ENCODE measurements around the gene PAPPA2.
"Not testable (repeated sequence)": the region's sequence is repeated elsewhere in the genome, so short reads cannot be mapped to it uniquely, and the experiment has no call there.

Gene PAPPA2

DNA sequence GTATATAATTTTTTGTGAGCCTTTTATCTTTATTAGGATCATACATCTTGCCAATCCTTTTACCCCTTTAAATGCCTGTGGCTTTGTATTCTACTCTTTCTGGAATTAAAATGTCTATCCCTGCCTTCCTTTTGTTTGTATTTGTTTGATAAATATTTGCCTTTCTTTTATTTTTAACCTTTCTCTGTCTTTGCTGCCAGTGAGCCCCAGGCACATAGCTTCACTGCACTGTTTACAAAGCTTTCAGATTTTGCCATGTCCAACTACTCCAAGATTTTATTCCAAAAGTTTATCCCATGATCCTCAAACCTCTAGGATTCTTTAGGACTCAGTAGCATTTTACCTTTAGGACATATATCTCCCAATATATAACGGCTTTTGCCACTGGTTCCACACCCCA, 281.2 kb downstream of the PAPPA2 start:
- in situ Hi-C loops (cut with MboI; ENCODE audit: low sequenced_read_pairs): no loop called here

DNA sequence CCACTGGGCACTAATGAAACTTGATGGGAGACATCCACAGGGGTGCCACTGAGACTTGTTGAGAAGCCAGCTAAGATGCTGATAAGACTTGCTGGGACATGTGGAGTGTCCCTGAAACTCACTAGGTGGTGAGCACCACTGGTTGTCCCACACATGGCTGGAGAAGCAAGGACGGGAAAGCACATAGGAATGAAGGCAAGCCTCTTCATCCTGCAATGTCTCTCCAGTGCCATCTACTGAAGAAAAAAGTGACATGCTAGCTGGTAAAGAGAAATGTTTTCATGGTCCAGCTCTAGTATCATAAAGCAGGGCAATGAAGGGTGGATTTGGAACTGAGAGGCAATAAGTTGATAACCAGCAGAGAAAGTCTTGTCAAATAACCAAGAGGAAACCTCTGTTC, 283.0 kb downstream of the PAPPA2 start:
- in situ Hi-C loops (cut with MboI; ENCODE audit: low sequenced_read_pairs): no loop called here

DNA sequence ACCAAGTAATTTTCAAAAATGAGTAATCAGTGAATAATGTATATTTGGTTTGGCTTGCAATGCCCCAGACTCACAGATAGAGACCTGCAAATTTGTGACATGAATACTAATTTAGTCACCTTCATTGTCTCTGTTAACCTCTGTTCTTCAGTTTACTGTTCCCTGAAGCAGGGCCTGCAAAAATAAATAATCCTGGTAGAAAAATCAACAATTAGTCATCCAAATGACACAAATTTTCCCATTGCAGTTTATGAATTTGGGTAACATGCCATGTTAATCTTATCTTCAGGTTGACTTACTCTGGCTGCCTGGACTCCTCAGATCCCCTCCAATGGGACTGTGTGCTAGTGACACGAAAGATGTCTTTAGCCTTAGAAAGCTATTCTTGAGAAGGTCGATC, 289.5 kb downstream of the PAPPA2 start:
- in situ Hi-C loops (cut with MboI; ENCODE audit: low sequenced_read_pairs): no loop called here

DNA sequence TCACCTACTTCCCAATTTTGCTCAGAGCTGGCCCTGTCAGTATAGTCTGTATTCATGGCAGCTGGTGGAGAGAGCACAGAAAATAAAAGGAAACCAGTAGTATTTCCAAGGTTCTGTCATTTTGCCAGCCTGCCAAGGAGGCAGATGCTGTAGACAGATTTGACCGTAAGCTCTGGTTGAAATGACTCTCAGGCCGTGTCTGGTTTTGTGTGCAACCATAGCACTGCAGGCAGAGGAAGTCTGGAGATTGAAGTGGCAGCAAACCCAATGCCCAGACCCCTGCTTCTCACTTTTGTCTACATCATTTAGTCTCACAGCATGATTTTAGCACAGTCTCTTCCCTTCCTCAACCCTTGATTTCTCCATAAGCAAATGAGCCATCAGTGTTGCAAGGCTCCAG, 291.7 kb downstream of the PAPPA2 start:
- in situ Hi-C loops (cut with MboI; ENCODE audit: low sequenced_read_pairs): no loop called here

DNA sequence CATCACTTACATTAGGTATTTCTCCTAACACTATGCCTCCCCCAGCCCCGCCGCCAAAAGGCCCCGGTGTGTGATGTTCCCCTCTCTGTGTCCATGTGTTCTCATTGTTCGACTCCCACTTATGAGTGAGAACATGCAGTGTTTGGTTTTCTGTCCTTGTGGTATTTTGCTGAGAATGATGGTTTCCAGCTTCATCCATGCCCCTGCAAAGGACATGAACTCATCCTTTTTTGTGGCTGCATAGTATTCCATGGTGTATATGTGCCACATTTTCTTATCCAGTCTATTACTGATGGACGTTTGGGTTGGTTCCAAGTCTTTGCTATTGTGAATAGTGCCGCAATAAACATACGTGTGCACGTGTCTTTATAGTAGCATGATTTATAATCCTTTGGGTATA, 293.8 kb downstream of the PAPPA2 start:
- in situ Hi-C loops (cut with MboI; ENCODE audit: low sequenced_read_pairs): not testable (repeated sequence)

DNA sequence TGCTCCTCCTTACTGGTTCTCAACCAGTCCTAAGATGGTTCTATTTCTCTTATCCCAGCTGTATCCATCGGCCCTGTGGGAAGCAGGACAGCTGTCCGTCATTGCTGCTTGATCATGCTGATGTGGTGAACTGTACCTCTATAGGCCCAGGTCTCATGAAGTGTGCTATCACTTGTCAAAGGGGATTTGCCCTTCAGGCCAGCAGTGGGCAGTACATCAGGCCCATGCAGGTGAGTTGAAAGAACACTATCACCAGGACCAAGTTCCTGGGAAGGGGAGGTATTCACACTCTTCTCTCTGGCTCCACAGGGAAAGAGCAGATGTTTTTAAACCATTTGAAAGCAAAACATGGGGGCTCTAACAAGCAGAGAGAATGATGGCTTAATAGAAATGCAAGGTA, 302.6 kb downstream of the PAPPA2 start:
- in situ Hi-C loops (cut with MboI; ENCODE audit: low sequenced_read_pairs): no loop called here

DNA sequence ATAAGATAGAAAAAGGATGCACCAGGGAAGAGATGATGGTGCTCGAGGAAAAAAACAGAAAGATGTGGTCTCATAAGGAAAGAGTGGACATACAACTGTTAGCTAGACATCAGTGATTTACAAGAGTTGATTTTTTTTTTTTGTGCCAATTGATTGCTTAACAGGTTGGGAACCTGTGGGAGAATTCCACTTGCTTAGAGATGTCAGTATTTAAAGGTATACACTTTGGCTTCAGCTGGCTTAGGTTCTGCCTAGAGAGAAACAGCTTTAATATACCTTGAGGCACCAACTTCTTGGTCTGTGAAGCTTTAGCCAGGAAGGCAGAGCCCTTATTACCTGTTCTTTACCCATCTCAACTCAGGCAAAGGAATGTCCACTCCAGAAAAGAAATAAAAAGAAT, 303.8 kb downstream of the PAPPA2 start:
- in situ Hi-C loops (cut with MboI; ENCODE audit: low sequenced_read_pairs): no loop called here

DNA sequence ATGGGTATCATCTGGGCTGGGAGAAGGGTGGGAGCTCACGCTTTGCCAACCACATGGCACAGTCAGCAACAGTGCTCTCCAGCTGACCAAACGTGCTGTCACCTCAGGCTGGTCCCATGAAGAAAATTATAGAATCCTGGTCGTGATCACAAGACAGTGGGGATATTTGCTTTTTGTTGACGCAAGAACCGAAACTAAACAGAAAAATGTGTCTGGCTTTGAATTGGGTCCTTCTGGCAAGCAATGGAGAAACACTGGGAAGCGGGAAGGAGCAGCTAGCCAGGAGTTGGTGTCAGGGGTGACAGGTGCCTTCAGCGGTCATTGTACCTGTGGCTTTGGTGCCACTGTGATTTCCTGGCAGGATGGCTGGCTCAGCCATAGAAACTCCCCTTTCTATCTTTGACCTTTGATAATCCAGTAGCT, 304.8 kb downstream of the PAPPA2 start:
- in situ Hi-C loops (cut with MboI; ENCODE audit: low sequenced_read_pairs): no loop called here

DNA sequence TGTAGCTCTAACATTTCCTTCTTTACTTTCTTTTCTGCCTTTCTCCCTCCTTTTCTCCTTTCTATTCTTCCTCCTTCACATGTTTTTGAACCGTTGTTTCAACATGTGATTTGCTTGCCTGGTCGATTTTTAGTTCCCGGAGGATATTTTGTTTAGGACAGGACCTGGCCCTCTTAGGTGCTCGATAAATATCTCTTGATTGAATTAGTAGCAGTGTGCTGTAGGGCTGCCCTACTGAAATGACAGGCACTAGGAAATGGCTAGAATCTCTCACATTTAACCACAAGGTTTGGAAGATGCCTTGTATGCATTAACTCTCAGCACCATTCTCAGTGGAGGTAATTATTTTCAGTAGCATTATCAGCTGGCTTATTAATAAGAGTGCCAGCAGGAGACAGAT, 305.6 kb downstream of the PAPPA2 start:
- in situ Hi-C loops (cut with MboI; ENCODE audit: low sequenced_read_pairs): no loop called here

DNA sequence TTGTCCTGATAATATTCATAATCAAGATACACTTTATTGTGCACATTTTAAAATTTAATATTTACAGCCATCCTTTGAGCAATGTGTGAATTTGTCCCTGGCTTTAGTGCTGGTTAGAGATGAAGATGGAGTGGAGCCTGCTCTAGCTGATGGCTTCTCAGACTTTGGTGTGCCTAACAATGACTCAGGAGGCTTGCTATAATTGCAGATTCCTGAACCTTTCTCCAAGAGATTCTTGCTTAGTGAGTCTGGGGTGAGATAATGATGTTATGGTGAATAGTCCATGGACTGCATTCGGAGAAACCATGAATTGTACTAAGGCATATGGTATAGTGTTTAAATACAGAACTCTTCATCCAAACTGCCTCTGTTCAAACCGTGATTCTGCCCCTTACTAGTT, 307.1 kb downstream of the PAPPA2 start:
- in situ Hi-C loops (cut with MboI; ENCODE audit: low sequenced_read_pairs): no loop called here

DNA sequence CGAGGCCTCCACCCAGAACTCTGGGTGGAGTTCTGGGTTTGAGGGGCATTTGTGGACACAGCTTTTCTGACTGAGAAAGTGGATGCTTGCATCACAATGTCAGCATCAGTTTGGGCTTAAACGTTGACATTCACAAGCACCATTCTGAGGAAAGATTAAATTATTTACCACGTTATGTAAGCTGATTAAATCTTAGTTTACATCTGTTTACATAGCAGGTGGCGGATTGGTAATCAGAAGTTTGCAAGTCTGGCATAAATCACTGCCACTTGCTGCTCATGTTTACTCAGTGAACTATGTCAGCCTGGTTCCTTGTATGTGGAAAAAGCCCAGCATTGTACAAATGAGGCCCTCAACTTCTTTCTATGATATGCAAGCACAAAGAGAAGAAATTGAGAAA, 310.1 kb downstream of the PAPPA2 start:
- in situ Hi-C loops (cut with MboI; ENCODE audit: low sequenced_read_pairs): no loop called here

DNA sequence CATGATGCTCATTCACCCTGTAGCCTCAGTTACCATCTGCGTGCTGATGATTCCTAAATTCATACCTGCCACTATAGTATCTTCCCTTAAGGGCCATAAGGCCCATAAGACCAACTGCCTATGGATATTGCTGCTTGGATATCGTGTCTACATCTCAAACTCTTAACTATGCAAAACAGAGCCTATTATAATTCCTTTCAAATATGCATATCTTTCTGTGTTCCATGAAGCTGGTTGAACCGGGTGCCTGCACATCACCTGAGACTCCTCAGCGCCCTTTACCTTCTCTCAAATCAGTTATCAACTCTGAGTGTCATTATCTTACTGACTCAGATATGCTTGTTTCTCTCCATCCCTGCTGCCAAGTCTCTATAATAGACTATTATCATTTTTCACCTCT, 311.2 kb downstream of the PAPPA2 start:
- in situ Hi-C loops (cut with MboI; ENCODE audit: low sequenced_read_pairs): no loop called here

DNA sequence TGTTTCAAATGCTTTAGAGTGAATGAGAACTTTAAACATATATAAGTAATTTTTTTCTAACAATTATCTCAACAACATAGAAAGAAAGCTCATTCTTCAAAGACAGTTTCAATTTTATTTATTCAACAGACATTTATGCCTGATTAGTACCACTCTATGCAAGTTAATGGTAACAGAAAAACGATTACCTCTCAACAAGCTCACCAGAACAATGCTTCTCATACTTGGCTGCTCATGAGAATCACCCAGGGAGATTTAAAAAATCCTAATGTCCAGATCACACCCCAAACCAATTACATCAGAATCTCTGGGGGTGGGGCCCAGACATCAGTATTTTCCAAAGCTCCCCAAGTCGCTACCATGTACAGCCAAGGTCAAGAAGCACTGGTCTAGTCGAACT, 312.4 kb downstream of the PAPPA2 start:
- in situ Hi-C loops (cut with MboI; ENCODE audit: low sequenced_read_pairs): no loop called here

DNA sequence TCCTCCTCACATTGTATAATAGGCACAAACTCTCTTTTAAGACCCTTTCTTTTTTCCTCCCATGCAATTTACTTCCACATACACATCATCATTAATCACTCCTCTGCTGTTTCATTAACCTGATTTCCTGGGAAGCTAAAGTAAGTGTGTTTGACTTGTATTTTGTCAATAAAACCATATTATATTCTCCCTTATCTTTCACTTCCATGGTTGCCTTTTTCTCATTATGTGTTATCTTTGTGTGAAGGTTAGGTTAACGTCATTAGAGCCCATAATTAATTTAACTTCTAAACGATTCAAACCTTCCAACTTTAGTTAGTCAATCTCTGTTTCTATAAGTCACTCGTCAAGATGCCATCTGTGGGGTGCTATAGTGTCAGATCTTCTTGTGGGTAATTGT, 313.0 kb downstream of the PAPPA2 start:
- in situ Hi-C loops (cut with MboI; ENCODE audit: low sequenced_read_pairs): no loop called here

DNA sequence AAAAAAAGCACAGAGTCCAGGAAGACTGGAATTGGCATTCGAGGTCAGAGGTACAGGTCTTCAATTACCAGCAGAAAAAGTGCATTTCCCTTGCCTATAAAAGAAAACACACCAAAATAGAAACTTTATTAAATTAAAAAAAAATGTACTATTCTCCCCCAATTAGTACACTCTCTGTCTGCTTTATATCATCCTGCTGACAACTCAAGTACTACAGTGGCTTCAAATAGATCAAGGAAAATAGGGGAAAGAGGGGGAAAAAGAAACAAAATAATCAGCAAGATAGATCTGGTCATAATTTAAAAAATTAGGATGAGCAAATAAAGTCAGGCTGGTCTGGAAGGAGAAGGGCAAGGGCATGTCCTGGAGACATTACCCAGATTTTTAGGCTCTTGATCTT, 315.1 kb downstream of the PAPPA2 start:
- in situ Hi-C loops (cut with MboI; ENCODE audit: low sequenced_read_pairs): no loop called here

DNA sequence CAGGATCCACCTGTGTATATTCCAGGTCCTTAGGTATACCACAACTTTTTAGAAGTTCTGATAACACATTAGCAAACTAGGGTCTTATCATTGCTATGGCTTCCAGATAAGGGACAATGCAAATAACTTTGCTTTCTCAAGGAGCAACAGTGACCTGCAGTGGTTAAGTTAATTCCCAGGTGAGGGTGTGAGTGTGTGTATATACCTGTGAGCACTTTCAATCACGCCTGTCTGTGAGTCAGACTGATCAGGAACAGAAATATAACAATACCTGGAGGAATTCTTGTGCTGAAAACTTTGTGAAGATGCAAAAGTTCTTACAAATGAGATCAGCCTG, 317.0 kb downstream of the PAPPA2 start:
- in situ Hi-C loops (cut with MboI; ENCODE audit: low sequenced_read_pairs): no loop called here

DNA sequence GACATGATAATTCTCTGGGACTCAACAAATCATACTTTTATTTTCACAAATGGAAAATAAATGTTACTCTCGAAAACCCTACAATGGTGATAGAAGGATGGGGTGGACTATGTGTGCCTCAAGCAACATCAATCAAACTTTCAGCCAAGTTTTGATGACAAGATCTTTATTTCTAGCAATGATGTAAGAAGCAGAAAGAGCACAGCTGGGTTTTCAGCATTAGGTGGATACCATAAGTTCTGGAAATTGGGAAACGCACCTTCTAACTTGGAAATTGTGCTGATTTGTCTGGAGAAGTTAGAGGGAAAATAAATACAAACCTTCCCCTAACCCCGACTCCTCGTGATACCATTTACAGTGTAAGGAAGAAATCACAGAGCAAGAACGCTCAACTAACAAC, 320.3 kb downstream of the PAPPA2 start:
- in situ Hi-C loops (cut with MboI; ENCODE audit: low sequenced_read_pairs): no loop called here

DNA sequence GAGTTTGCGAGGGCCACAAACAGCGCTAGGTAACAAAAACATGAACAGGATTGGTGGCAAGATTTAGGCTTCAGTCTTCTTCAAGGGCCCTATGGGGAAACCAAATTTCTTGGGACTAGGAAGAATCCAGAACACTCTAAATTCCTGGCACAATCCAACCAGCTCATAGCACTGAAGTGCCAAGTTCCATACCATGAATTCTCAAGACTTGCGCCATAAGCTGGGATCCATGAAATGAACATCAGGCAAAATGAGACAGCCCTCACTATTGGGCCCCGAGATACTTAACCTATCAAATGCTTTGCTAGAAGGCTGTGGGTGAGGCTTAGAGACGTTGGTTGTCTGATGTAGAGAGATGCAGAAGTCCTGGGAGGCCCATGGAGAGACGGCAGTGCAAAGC, 322.1 kb downstream of the PAPPA2 start:
- in situ Hi-C loops (cut with MboI; ENCODE audit: low sequenced_read_pairs): no loop called here

DNA sequence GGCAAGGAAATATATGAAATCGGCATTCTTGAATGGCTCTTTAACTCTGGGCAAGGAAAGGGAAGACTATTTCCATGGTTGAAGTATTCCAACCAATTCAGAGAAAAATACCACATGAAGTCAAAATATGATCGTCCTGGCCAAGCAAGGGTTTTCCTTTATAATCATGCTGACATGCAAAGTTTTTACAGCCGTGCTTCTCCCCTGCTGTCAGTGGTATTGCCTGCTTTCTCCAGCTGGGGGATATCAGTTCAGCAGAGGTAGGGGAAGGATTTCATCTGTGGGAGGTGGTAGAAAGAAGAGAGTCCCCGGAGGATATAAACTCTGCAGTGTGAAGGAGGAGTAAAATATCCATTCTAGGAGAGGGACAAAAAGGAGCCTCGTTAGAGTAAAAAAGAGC, 322.8 kb downstream of the PAPPA2 start:
- in situ Hi-C loops (cut with MboI; ENCODE audit: low sequenced_read_pairs): no loop called here

DNA sequence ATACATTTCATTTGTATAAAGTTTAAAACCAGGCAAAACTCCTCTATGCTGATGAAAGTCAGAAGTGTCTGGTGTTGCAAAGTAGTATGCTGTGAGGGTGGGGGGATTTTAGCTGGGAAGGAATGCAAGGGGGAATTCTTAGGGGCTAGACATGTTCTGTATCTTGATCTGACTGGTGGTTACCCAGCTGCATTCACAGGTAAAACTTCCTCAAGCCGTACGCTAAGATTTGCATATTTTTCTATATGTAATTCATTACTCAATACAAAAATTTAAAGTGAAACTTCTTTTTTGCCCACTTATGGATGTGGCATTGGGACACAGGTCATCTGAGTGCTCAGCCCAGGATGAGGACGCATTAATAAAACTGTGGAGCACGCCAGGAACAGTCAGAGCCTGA, 323.3 kb downstream of the PAPPA2 start:
- in situ Hi-C loops (cut with MboI; ENCODE audit: low sequenced_read_pairs): no loop called here

DNA sequence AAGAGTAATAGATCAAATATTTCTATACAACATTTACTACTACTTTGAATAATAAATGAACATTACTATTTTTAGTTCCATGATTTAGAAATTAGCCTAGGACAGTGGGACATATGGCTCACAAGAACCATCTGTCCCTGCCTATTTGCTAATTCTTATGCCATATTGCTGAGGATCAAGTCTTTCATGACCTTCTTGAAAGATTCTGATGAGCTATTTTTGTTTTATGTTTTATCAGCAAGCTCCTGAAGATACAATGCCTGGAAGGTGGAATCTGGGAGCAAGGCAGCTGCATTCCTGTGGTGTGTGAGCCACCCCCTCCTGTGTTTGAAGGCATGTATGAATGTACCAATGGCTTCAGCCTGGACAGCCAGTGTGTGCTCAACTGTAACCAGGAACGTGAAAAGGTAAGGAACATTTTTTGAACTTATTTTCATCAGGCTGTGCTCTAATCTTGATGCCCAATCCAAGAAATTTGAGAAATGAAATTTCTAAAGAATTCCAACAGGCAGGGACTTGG, 326.7 kb downstream of the PAPPA2 start:
- in situ Hi-C loops (cut with MboI; ENCODE audit: low sequenced_read_pairs): no loop called here

DNA sequence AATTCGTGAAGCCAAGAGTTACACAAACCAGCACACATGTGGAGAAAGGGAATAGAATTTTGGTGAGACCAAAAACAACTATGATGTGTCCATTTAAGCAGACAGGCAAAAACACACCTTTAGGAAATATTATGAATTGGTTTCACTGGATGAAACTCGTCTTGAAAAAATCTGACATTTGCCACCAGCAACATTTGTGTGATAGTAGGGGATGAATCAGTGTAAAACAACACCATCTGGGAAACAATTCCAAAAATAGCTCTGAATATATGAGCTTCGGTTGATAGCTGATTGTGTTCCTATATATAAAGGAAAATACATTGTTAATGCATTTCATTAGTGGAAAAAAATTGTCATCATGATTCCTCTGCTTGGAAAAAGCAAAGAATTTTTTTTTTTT, 327.8 kb downstream of the PAPPA2 start:
- in situ Hi-C loops (cut with MboI; ENCODE audit: low sequenced_read_pairs): no loop called here

DNA sequence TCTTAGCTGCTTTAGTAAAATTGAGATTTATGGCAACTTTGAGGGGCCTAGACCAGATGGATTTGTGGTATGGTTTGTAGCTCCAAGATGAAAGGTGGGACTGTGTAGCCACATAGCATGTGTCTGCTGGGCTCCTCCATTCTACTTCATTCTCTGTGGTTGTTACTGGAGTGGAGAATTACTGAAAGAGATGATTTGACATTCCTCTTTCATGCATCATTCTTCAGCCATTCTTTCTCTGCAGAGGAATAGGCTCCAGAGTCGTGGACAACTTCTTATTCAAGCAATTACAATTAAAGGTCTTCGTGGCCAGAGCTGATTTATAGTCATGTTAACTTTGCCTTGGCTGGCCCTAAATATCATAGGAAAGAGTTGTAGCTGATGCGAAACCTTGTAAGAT, 328.9 kb downstream of the PAPPA2 start:
- in situ Hi-C loops (cut with MboI; ENCODE audit: low sequenced_read_pairs): no loop called here

DNA sequence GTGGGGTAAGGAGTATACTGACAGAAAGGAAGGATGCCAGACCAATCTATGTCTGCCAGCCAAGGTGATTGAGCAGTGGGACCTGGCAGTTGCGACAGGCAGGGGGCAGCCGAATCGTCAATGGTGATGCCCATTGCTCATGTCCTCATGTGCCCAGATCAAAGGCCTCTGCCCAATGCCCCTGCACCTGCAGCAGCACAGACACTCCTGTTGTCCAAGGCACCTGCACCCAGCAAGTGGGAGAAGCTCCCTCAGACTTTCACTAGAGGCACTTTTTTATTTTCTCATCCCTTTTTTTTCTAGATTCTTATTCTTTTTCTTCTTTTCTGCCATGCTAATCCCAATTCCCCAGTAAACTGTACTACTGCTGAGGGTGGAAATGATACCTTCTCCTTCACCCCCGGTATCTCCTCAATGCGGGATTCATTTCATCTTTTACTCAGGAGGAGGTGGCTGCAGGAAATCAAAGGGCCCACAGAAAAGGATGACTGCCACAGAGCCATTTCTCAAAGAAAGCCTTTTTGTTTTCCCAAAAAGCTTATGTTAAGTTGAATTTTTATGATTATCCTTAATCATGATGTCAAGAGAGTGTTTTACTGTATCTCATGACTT, 332.0 kb downstream of the PAPPA2 start:
- in situ Hi-C loops (cut with MboI; ENCODE audit: low sequenced_read_pairs): no loop called here
